ENCODE data around the gene PHF1. TPM values are rescaled to one million over a fixed set of nuclear protein-coding genes. Genes with fewer than 3 reads are reported as not detected.

Gene PHF1
- total and polyA plus RNA-seq, 10 donors: 83.0 to 181 (median 105) TPM

DNA sequence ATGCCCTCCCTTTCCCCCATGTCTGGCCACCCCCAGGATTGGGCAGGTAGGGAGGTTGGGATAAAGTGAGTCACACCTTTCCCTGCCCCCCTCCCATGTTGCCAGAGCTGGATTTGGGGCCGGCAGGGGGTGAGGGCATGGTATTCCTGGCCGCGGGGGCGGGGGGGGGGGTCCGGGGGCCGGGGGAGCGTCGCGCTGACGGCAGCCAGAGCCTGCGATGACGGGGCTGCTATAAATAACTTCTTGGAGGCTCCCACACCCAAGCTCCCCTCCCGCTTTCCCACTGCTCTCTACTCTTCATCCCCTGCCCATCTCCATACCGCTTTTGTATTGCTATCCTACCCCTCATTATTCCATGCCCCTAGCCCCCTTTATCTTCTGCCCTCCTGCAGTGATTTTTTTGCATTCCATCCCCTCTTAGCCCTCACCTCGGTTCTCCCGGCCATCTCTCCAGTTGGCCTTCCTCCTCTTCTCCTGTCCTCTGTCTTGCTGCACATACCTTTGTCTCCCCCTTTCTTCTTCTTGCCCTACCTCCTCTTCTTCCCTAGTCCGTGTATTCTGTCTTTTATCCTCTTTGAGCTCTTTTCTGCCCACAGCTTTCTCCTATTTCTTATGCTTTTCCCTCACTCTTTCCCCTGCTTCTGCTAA, 22.9 kb downstream of the PHF1 start:
- H3K4me1 ChIP-seq: peaks cover 22 to 56% (median 47%) of the 10 kb centered on the region in 6 donors
- no peak overlapping the region for H3K27ac ChIP-seq
- H3K9me3 ChIP-seq: no peaks in the 10 kb centered on the region
- DNase-seq: no peak
- WGBS, 5 donors: 31 to 60% (median 38%) methylated on average over 7 to 16 of the region's 17 CpGs
- intact Hi-C loops (cut with DNase I; ENCODE audit: low total_unique reads): loop anchor here (10.0 kb wide), 1 partner anchor 141 kb away; no protein-coding TSS in a partner anchor
- TF ChIP-seq POLR2A (IDR thresholded peaks at IDR 0.05): no peak
- no peak for TF ChIP-seq POLR2AphosphoS5 (IDR thresholded peaks at IDR 0.05)
- TF ChIP-seq, protein P1, sequence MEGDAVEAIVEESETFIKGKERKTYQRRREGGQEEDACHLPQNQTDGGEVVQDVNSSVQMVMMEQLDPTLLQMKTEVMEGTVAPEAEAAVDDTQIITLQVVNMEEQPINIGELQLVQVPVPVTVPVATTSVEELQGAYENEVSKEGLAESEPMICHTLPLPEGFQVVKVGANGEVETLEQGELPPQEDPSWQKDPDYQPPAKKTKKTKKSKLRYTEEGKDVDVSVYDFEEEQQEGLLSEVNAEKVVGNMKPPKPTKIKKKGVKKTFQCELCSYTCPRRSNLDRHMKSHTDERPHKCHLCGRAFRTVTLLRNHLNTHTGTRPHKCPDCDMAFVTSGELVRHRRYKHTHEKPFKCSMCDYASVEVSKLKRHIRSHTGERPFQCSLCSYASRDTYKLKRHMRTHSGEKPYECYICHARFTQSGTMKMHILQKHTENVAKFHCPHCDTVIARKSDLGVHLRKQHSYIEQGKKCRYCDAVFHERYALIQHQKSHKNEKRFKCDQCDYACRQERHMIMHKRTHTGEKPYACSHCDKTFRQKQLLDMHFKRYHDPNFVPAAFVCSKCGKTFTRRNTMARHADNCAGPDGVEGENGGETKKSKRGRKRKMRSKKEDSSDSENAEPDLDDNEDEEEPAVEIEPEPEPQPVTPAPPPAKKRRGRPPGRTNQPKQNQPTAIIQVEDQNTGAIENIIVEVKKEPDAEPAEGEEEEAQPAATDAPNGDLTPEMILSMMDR (IDR thresholded peaks at IDR 0.05 in 8 of 11, conservative IDR thresholded peaks at IDR 0.05 in 3 of 11): no peak
- peaks cover 0 to 39% (median 30%) of the 10 kb centered on the region in 6 donors for H3K36me3 ChIP-seq
- H3K4me3 ChIP-seq: no peak overlapping the region
- no peaks in the 10 kb centered on the region for H3K27me3 ChIP-seq (replicated peaks in 1 of 7)

DNA sequence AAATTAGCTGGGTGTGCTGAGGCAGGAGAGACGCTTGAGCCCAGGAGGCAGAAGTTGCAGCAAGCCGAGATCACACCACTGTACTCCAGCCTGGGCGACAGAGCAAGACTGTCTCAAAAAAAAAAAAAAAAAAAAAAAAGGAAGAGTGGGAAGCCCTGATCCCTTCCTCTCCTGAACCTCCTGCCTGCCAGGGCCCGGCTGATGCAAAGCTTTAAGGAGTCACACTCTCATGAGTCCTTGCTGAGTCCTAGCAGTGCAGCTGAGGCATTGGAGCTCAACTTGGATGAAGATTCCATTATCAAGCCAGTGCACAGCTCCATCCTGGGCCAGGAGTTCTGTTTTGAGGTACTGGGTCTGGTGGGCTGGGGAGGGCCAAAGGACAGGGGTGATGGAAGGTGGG, 24.1 kb downstream of the PHF1 start:
- intact Hi-C loops (cut with DNase I; ENCODE audit: low total_unique reads): loop anchor here (10.0 kb wide), 1 partner anchor 140 kb away; no protein-coding TSS in a partner anchor
- no peak for DNase-seq
- Histone ChIP-seq H3K4me3 (no peak overlapping the region), H3K9me3 (no peaks in the 10 kb centered on the region), H3K27ac (no peak overlapping the region), H3K27me3 (replicated peaks in 1 of 7) (no peaks in the 10 kb centered on the region), H3K36me3 (peaks cover 0 to 49% (median 32%) of the 10 kb centered on the region in 6 donors), H3K4me1 (peaks cover 18 to 43% (median 34%) of the 10 kb centered on the region in 6 donors)
- 80 to 95% (median 90%) methylated on average over 3 to 4 of the region's 4 CpGs for WGBS, 5 donors
- TF ChIP-seq, protein P1 (IDR thresholded peaks at IDR 0.05 in 8 of 11, conservative IDR thresholded peaks at IDR 0.05 in 3 of 11): no peak
- TF ChIP-seq POLR2AphosphoS5 (IDR thresholded peaks at IDR 0.05) (no peak), POLR2A (IDR thresholded peaks at IDR 0.05) (no peak)

DNA sequence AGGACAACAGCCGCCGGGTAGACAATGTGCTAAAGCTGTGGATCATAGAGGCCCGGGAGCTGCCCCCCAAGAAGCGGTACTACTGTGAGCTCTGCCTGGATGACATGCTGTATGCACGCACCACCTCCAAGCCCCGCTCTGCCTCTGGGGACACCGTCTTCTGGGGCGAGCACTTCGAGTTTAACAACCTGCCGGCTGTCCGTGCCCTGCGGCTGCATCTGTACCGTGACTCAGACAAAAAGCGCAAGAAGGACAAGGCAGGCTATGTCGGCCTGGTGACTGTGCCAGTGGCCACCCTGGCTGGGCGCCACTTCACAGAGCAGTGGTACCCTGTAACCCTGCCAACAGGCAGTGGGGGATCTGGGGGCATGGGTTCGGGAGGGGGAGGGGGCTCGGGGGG, 26.9 kb downstream of the PHF1 start:
- intact Hi-C loops (cut with DNase I; ENCODE audit: low total_unique reads): loop anchor here (10.0 kb wide), 1 partner anchor 137 kb away; no protein-coding TSS in a partner anchor
- Histone ChIP-seq H3K36me3 (peaks cover 0 to 76% (median 40%) of the 10 kb centered on the region in 6 donors), H3K27me3 (replicated peaks in 1 of 7) (no peaks in the 10 kb centered on the region)

More for the DNA sequence above, 26.9 kb downstream of the PHF1 start:
- DNase-seq: no peak
- Histone ChIP-seq H3K4me1 (peaks cover 0 to 16% (median 7%) of the 10 kb centered on the region in 6 donors), H3K9me3 (no peaks in the 10 kb centered on the region), H3K4me3 (no peak overlapping the region), H3K27ac (no peak overlapping the region)
- 94 to 97% (median 95%) methylated on average over 17 to 18 of the region's 18 CpGs for WGBS, 5 donors
- TF ChIP-seq POLR2A (IDR thresholded peaks at IDR 0.05): no peak
- TF ChIP-seq, protein P1 (IDR thresholded peaks at IDR 0.05 in 8 of 11, conservative IDR thresholded peaks at IDR 0.05 in 3 of 11): no peak
- TF ChIP-seq POLR2AphosphoS5 (IDR thresholded peaks at IDR 0.05): no peak
